ENCODE measurements around the gene INTS3. TPM values are rescaled to one million over a fixed set of nuclear protein-coding genes. Genes with fewer than 3 reads are reported as not detected.

The INTS3 gene
- total RNA-seq, 4 donors from 2014 or later: 16.1 to 28.0 (median 19.9) TPM

DNA sequence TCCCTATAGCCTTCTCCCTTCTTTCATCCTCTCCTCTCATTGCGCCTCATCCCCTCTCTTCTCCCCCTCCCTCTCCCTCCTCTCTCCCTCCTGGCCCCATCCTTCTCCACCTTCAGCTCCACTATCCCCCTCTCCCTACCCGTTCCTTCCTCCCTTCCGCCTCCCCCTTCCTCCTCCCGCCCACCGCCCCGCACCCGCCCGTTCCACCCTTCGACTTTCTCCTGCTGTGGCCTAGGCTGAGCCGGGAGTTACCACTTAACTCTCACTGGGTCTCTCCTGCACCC is 47.8 kb upstream of the INTS3 start:
- H3K9me3 ChIP-seq: no peaks in the 10 kb centered on the region
- H3K27ac ChIP-seq: peak overlapping the region in 3 of 4 donors; percentile 16 to 55 (median 48)
- TF ChIP-seq CTCF (IDR thresholded peaks at IDR 0.05 in 4 of 5, conservative IDR thresholded peaks at IDR 0.05 in 1 of 5) (no peak), POLR2A (IDR thresholded peaks at IDR 0.05) (no peak)
- DNase-seq (no peak), ATAC-seq (no peak)
- peaks cover 9 to 16% of the 10 kb centered on the region in 2 donors for H3K4me1 ChIP-seq
- intact Hi-C loops (cut with DNase I; ENCODE audit: low total_unique reads) (no loop called here), in situ Hi-C loops (cut with MboI; ENCODE audit: low sequenced_read_pairs in 4 of 4) (loop anchor here in 1 of 4 donors (25.0 kb wide), 1 partner anchor 307 kb away; the partner anchor contains the start of genes JTB, RAB13 and RPS27)
- H3K27me3 ChIP-seq: peaks cover 20 to 27% (median 22%) of the 10 kb centered on the region in 3 donors
- no peaks in the 10 kb centered on the region for H3K36me3 ChIP-seq
- H3K4me3 ChIP-seq: peak overlapping the region; percentile 45 to 70 (median 59)

DNA sequence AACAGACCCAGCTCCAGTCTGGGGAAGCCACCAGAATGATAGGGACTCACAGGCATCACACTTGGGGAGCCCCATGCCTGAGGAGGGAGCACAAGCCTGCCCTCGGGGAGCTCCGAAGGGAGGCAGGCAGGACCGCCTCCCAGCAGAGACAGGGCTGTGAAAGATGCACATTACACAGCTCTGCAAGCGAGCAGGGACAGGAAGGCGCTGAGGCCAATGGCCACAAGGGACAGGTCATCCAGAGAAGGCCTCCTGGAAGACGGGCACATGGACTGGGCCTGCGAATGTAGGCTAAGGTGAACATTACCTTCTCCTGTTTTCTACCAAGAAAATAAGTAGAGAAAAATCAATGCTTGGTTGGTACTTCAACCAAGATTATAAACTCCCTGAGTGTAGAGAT is 45.1 kb upstream of the INTS3 start:
- no peak for DNase-seq
- in situ Hi-C loops (cut with MboI; ENCODE audit: low sequenced_read_pairs in 4 of 4): loop anchor here in 1 of 4 donors (25.0 kb wide), 1 partner anchor 305 kb away; the partner anchor contains the start of genes JTB, RAB13 and RPS27
- Histone ChIP-seq H3K36me3 (no peaks in the 10 kb centered on the region), H3K27ac (no peak overlapping the region), H3K27me3 (peaks cover 20 to 27% (median 22%) of the 10 kb centered on the region in 3 donors), H3K4me1 (peaks cover 7 to 12% of the 10 kb centered on the region in 2 donors), H3K9me3 (no peaks in the 10 kb centered on the region), H3K4me3 (no peak overlapping the region)
- TF ChIP-seq CTCF (IDR thresholded peaks at IDR 0.05 in 4 of 5, conservative IDR thresholded peaks at IDR 0.05 in 1 of 5): no peak
- TF ChIP-seq POLR2A (IDR thresholded peaks at IDR 0.05): no peak
- intact Hi-C loops (cut with DNase I; ENCODE audit: low total_unique reads): no loop called here
- ATAC-seq: no peak

DNA sequence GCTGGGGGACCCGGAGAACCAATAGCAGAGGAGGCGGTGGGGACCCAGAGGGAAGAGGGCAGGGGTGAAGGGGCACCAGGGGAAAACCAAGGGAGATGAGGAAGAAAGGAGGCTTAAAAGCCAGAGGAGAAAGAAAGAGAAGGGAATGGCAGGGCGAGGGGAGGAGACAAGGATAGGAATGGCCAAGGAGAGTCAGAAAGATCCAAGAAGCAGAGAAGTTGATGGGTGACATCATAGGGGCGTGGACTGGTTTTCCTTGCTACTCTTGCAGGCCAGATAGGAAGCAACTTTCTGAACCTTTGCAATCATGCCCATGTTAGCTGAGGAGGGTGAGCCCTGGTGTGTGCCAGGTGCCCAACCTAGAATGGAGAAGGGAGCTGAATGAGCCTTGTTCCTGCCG is 44.0 kb upstream of the INTS3 start:
- intact Hi-C loops (cut with DNase I; ENCODE audit: low total_unique reads) (no loop called here), in situ Hi-C loops (cut with MboI; ENCODE audit: low sequenced_read_pairs in 4 of 4) (loop anchor here in 1 of 4 donors (25.0 kb wide), 1 partner anchor 303 kb away; the partner anchor contains the start of genes JTB, RAB13 and RPS27)
- Histone ChIP-seq H3K9me3 (no peaks in the 10 kb centered on the region), H3K4me1 (peaks cover 0 to under 1% of the 10 kb centered on the region in 2 donors), H3K36me3 (no peaks in the 10 kb centered on the region), H3K27ac (no peak overlapping the region), H3K4me3 (no peak overlapping the region), H3K27me3 (peaks cover 11 to 17% (median 16%) of the 10 kb centered on the region in 3 donors)
- no peak for TF ChIP-seq POLR2A (IDR thresholded peaks at IDR 0.05)
- no peak for TF ChIP-seq CTCF (IDR thresholded peaks at IDR 0.05 in 4 of 5, conservative IDR thresholded peaks at IDR 0.05 in 1 of 5)
- no peak for DNase-seq
- ATAC-seq: no peak

DNA sequence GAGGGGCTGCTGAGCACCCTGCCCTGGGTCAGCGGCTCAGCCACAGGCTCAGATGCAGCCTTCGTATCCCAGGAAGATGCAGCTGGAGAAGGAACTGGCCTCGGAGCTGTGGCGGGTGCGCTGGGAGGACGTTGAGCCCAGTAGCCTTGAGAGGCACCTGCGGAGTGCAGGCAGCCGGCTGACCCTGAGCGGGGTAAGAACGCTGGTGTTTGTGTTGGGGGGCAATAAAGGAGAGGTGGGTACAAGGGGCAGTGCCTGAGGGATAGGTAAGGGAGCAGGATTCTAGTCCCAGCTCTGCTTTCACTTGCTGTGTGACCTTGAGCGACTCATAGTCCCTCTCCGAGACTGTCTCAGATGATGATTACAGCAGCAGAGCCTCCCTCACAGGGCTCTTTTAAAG is 43.0 kb upstream of the INTS3 start:
- ATAC-seq (no peak), DNase-seq (no peak)
- no peaks in the 10 kb centered on the region for H3K36me3 ChIP-seq
- no peak for TF ChIP-seq CTCF (IDR thresholded peaks at IDR 0.05 in 4 of 5, conservative IDR thresholded peaks at IDR 0.05 in 1 of 5)
- TF ChIP-seq POLR2A (IDR thresholded peaks at IDR 0.05): no peak
- in situ Hi-C loops (cut with MboI; ENCODE audit: low sequenced_read_pairs in 4 of 4) (loop anchor here in 1 of 4 donors (25.0 kb wide), 1 partner anchor 302 kb away; the partner anchor contains the start of genes JTB, RAB13 and RPS27), intact Hi-C loops (cut with DNase I; ENCODE audit: low total_unique reads) (no loop called here)
- no peak overlapping the region for H3K4me3 ChIP-seq
- no peak overlapping the region for H3K27ac ChIP-seq
- peaks cover under 1 to 10% (median 7%) of the 10 kb centered on the region in 3 donors for H3K27me3 ChIP-seq
- no peaks in the 10 kb centered on the region for H3K9me3 ChIP-seq
- no peaks in the 10 kb centered on the region for H3K4me1 ChIP-seq
